ENCODE measurements around the gene SCMH1.
"Not testable (repeated sequence)": the region's sequence is repeated elsewhere in the genome, so short reads cannot be mapped to it uniquely, and the experiment has no call there.

Gene SCMH1

GRCh38 chr1:41272601-41273000, 30.5 kb upstream of the SCMH1 start:
- H3K36me3 Mint-ChIP-seq = no peaks in the 10 kb centered on the region
- H3K9me3 Mint-ChIP-seq (ENCODE audit: low read depth) = no peaks in the 10 kb centered on the region
- H3K27me3 Mint-ChIP-seq = no peaks in the 10 kb centered on the region
- no peak overlapping the region for H3K4me3 Mint-ChIP-seq
- H3K27ac Mint-ChIP-seq = no peak overlapping the region
- peaks cover 4% of the 10 kb centered on the region for H3K4me1 Mint-ChIP-seq (ENCODE audit: low read depth)

GRCh38 chr1:41268154-41268770, 26.2 kb upstream of the SCMH1 start:
- H3K9me3 Mint-ChIP-seq (ENCODE audit: low read depth) = no peaks in the 10 kb centered on the region
- no peaks in the 10 kb centered on the region for H3K36me3 Mint-ChIP-seq
- peaks cover 4% of the 10 kb centered on the region for H3K4me1 Mint-ChIP-seq (ENCODE audit: low read depth)
- H3K27me3 Mint-ChIP-seq = no peaks in the 10 kb centered on the region
- no peak overlapping the region for H3K4me3 Mint-ChIP-seq
- H3K27ac Mint-ChIP-seq = no peak overlapping the region

- Mint-ChIP-seq H3K4me3 (no peak overlapping the region), H3K27me3 (peaks cover 1% of the 10 kb centered on the region), H3K36me3 (no peaks in the 10 kb centered on the region), H3K9me3 (ENCODE audit: low read depth) (no peaks in the 10 kb centered on the region), H3K4me1 (ENCODE audit: low read depth) (no peaks in the 10 kb centered on the region), H3K27ac (no peak overlapping the region)
Observed at GRCh38 chr1:41261926-41262618, 20.0 kb upstream of the SCMH1 start.

- Mint-ChIP-seq H3K4me3 (no peak overlapping the region), H3K4me1 (ENCODE audit: low read depth) (no peaks in the 10 kb centered on the region), H3K27ac (no peak overlapping the region), H3K36me3 (peaks cover 2% of the 10 kb centered on the region), H3K9me3 (ENCODE audit: low read depth) (peaks cover 6% of the 10 kb centered on the region), H3K27me3 (peaks cover 8% of the 10 kb centered on the region)
Observed at GRCh38 chr1:41260768-41261167, 18.7 kb upstream of the SCMH1 start.

- peaks cover 14% of the 10 kb centered on the region for H3K9me3 Mint-ChIP-seq (ENCODE audit: low read depth)
- no peak overlapping the region for H3K27ac Mint-ChIP-seq
- H3K36me3 Mint-ChIP-seq = peaks cover 4% of the 10 kb centered on the region
- H3K27me3 Mint-ChIP-seq = peaks cover 16% of the 10 kb centered on the region
- H3K4me1 Mint-ChIP-seq (ENCODE audit: low read depth) = no peaks in the 10 kb centered on the region
- H3K4me3 Mint-ChIP-seq = no peak overlapping the region
Observed at GRCh38 chr1:41259221-41259620, 17.1 kb upstream of the SCMH1 start.

- Mint-ChIP-seq H3K9me3 (ENCODE audit: low read depth) (peaks cover 14% of the 10 kb centered on the region), H3K4me3 (no peak overlapping the region), H3K27me3 (peaks cover 21% of the 10 kb centered on the region), H3K4me1 (ENCODE audit: low read depth) (no peaks in the 10 kb centered on the region), H3K27ac (no peak overlapping the region), H3K36me3 (peaks cover 4% of the 10 kb centered on the region)
Observed at GRCh38 chr1:41255978-41256377, 13.9 kb upstream of the SCMH1 start.

- not testable (repeated sequence) for H3K4me1 Mint-ChIP-seq (ENCODE audit: low read depth); H3K4me3 Mint-ChIP-seq; H3K36me3 Mint-ChIP-seq; H3K27ac Mint-ChIP-seq
- H3K27me3 Mint-ChIP-seq = peaks cover 13% of the 10 kb centered on the region
- peaks cover 11% of the 10 kb centered on the region for H3K9me3 Mint-ChIP-seq (ENCODE audit: low read depth)
Observed at GRCh38 chr1:41251120-41251519, 9.0 kb upstream of the SCMH1 start.

- no peak overlapping the region for H3K4me3 Mint-ChIP-seq
- no peaks in the 10 kb centered on the region for H3K36me3 Mint-ChIP-seq
- H3K9me3 Mint-ChIP-seq (ENCODE audit: low read depth) = no peaks in the 10 kb centered on the region
- peaks cover 9% of the 10 kb centered on the region for H3K27me3 Mint-ChIP-seq
- H3K4me1 Mint-ChIP-seq (ENCODE audit: low read depth) = no peaks in the 10 kb centered on the region
- H3K27ac Mint-ChIP-seq = no peak overlapping the region
Observed at GRCh38 chr1:41249319-41249718, 7.2 kb upstream of the SCMH1 start.

- peaks cover 4% of the 10 kb centered on the region for H3K27me3 Mint-ChIP-seq
- peaks cover 7% of the 10 kb centered on the region for H3K4me1 Mint-ChIP-seq (ENCODE audit: low read depth)
- H3K36me3 Mint-ChIP-seq = no peaks in the 10 kb centered on the region
- no peak overlapping the region for H3K4me3 Mint-ChIP-seq
- H3K27ac Mint-ChIP-seq = no peak overlapping the region
- H3K9me3 Mint-ChIP-seq (ENCODE audit: low read depth) = no peaks in the 10 kb centered on the region
Observed at GRCh38 chr1:41246568-41246967, 4.5 kb upstream of the SCMH1 start.

GRCh38 chr1:41245659-41246058, 3.6 kb upstream of the SCMH1 start:
- H3K4me3 Mint-ChIP-seq = no peak overlapping the region
- H3K4me1 Mint-ChIP-seq (ENCODE audit: low read depth) = peaks cover 11% of the 10 kb centered on the region
- H3K9me3 Mint-ChIP-seq (ENCODE audit: low read depth) = no peaks in the 10 kb centered on the region
- peaks cover 4% of the 10 kb centered on the region for H3K27me3 Mint-ChIP-seq
- no peak overlapping the region for H3K27ac Mint-ChIP-seq
- H3K36me3 Mint-ChIP-seq = no peaks in the 10 kb centered on the region

- Mint-ChIP-seq H3K36me3 (no peaks in the 10 kb centered on the region), H3K27ac (peak overlapping the region; percentile 76), H3K9me3 (ENCODE audit: low read depth) (no peaks in the 10 kb centered on the region), H3K4me3 (peak overlapping the region; percentile 80), H3K4me1 (ENCODE audit: low read depth) (peaks cover 21% of the 10 kb centered on the region), H3K27me3 (peaks cover 4% of the 10 kb centered on the region)
Observed at GRCh38 chr1:41243079-41243385, 926 bp upstream of the SCMH1 start.

- H3K36me3 Mint-ChIP-seq = no peaks in the 10 kb centered on the region
- H3K4me1 Mint-ChIP-seq (ENCODE audit: low read depth) = peaks cover 23% of the 10 kb centered on the region
- H3K27me3 Mint-ChIP-seq = peaks cover 4% of the 10 kb centered on the region
- H3K9me3 Mint-ChIP-seq (ENCODE audit: low read depth) = no peaks in the 10 kb centered on the region
- peak overlapping the region; percentile 76 for H3K27ac Mint-ChIP-seq
- peak overlapping the region; percentile 80 for H3K4me3 Mint-ChIP-seq
Observed at GRCh38 chr1:41242342-41243078, 404 bp upstream of the SCMH1 start.

GRCh38 chr1:41241354-41241748, 755 bp downstream of the SCMH1 start:
- Mint-ChIP-seq H3K27ac (no peak overlapping the region), H3K9me3 (ENCODE audit: low read depth) (no peaks in the 10 kb centered on the region), H3K36me3 (no peaks in the 10 kb centered on the region), H3K4me1 (ENCODE audit: low read depth) (peaks cover 24% of the 10 kb centered on the region), H3K27me3 (peaks cover 4% of the 10 kb centered on the region), H3K4me3 (peak overlapping the region; percentile 90)

- Mint-ChIP-seq H3K9me3 (ENCODE audit: low read depth) (no peaks in the 10 kb centered on the region), H3K4me3 (peak overlapping the region; percentile 90), H3K4me1 (ENCODE audit: low read depth) (peaks cover 26% of the 10 kb centered on the region), H3K27me3 (peaks cover 4% of the 10 kb centered on the region), H3K27ac (peak overlapping the region; percentile 92), H3K36me3 (no peaks in the 10 kb centered on the region)
Observed at GRCh38 chr1:41240781-41241353, 1.2 kb downstream of the SCMH1 start.

GRCh38 chr1:41239988-41240610, 2.0 kb downstream of the SCMH1 start:
- peak overlapping the region; percentile 92 for H3K27ac Mint-ChIP-seq
- H3K4me1 Mint-ChIP-seq (ENCODE audit: low read depth) = peaks cover 26% of the 10 kb centered on the region
- no peaks in the 10 kb centered on the region for H3K9me3 Mint-ChIP-seq (ENCODE audit: low read depth)
- peaks cover 4% of the 10 kb centered on the region for H3K27me3 Mint-ChIP-seq
- H3K4me3 Mint-ChIP-seq = peak overlapping the region; percentile 90
- no peaks in the 10 kb centered on the region for H3K36me3 Mint-ChIP-seq

Measured in activated naive CD8-positive, alpha-beta T cell (primary cell).